Measurements from ENCODE around the gene LAMTOR2.

Gene LAMTOR2

GRCh38 chr1:156104065-156104810 is 49.7 kb downstream of the LAMTOR2 start:
- peak overlapping the region; percentile 51 to 74 (median 55) for H3K4me3 Mint-ChIP-seq
- no peaks in the 10 kb centered on the region for H3K9me3 Mint-ChIP-seq
- peaks cover 87% of the 10 kb centered on the region for H3K4me1 Mint-ChIP-seq
- TF ChIP-seq, protein P1, sequence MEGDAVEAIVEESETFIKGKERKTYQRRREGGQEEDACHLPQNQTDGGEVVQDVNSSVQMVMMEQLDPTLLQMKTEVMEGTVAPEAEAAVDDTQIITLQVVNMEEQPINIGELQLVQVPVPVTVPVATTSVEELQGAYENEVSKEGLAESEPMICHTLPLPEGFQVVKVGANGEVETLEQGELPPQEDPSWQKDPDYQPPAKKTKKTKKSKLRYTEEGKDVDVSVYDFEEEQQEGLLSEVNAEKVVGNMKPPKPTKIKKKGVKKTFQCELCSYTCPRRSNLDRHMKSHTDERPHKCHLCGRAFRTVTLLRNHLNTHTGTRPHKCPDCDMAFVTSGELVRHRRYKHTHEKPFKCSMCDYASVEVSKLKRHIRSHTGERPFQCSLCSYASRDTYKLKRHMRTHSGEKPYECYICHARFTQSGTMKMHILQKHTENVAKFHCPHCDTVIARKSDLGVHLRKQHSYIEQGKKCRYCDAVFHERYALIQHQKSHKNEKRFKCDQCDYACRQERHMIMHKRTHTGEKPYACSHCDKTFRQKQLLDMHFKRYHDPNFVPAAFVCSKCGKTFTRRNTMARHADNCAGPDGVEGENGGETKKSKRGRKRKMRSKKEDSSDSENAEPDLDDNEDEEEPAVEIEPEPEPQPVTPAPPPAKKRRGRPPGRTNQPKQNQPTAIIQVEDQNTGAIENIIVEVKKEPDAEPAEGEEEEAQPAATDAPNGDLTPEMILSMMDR (IDR thresholded peaks at IDR 0.05; ENCODE audit: unreplicated experiment in 3 of 3): no peak
- no peaks in the 10 kb centered on the region for H3K27me3 Mint-ChIP-seq (ENCODE audit: low read depth)
- peak overlapping the region; percentile 95 to 96 (median 96) for H3K27ac Mint-ChIP-seq
- peaks cover 12% of the 10 kb centered on the region for H3K36me3 Mint-ChIP-seq (ENCODE audit: low read depth)

DNA sequence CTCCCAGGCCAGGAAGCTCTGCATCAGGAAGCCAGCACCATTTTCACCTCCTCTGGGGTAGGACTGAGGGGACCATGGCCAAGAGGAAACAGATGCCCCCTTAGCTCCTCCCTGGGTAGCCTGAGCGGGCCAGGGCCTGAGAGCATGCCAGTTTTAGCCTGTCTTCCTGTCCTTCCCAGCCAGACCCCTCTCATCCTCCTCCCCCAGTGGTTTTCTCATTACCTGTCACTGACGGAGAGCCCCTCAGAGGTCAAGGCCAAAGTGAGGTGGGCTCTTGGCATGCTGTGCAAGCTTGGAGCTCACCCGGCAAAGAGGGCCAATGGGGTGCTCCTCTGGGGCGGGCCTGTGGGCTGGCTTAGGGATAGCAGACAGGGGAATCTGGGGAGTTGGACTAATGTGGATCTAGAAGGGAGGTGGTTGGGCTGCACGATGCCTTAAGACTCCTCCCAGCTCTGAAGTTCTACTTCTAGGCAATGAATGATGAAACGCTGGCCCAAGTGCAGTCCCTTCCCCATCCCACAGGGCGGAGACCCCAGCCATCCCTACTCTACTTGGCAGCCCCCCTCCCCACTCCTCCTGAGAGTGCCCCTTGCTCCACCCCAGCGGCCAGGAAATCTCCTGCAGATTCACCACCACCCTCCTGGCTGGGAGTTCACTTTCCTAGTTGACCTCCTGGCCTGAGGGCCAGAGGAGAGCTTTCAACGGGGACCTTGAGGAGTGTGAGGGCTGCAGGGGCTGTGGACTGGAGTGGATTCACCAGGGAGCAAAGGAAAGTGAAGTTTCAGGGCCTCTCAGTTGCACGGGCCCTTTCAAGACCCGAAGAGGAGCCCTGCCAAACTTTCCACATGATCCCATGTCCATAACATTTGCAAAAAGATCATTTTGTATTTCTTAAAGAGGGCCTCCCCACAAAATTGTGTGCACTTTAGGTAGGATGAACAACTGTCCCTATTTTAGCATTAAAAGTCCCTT is 50.6 kb downstream of the LAMTOR2 start:
- H3K9me3 Mint-ChIP-seq: no peaks in the 10 kb centered on the region
- H3K4me3 Mint-ChIP-seq: peak overlapping the region; percentile 74 to 78 (median 76)
- H3K36me3 Mint-ChIP-seq (ENCODE audit: low read depth): peaks cover 15% of the 10 kb centered on the region
- H3K4me1 Mint-ChIP-seq: peaks cover 92% of the 10 kb centered on the region
- no peaks in the 10 kb centered on the region for H3K27me3 Mint-ChIP-seq (ENCODE audit: low read depth)
- H3K27ac Mint-ChIP-seq: peak overlapping the region; percentile 95 to 96 (median 96)
- TF ChIP-seq, protein P1 (IDR thresholded peaks at IDR 0.05; ENCODE audit: unreplicated experiment in 3 of 3): no peak

DNA sequence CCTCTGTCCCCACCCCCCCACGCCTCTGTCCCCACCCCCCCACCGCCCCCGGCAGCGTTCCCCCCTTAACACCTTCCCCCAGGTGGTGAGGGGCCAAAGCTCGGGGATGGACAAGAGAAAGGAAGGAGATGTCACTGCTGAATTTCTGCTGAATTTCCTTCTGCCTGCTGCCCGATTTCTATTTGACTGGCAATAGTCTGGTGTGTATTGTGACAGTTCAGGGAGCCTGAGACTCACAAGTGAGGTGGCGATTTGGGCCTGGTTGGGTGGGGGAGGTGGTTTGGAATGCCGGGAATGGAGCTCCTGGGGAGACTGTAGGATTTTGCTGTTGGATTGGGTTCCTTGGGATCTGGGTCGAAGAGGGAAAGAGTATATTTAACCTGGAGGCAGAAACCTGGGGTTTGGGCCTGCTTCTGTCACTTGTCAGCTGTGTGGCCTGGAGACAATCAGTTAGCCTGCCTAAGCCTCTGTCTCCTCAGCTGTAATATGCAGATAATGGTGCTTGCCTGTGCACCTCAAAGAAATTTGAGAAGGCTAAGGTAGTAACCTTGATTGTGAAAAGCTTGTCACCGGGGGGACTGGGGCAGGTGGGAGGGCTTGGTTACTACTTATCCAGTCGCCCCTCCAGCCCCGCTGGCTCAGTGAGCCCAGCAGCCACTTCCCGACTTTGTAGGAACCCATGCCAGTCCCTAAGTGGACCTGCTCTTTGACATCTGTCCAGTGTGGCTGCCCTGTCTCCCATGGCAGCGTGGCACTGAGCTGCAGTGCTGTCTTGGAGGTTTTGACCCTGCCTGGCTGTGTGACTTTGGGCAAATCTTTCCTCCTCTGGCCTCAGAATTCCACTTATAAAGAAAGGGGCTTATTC is 52.3 kb downstream of the LAMTOR2 start:
- Mint-ChIP-seq H3K4me3 (peak overlapping the region; percentile 73 to 76 (median 75)), H3K9me3 (no peaks in the 10 kb centered on the region), H3K36me3 (ENCODE audit: low read depth) (peaks cover 7% of the 10 kb centered on the region), H3K27ac (peak overlapping the region; percentile 95 to 96 (median 96)), H3K27me3 (ENCODE audit: low read depth) (no peaks in the 10 kb centered on the region), H3K4me1 (peaks cover 82% of the 10 kb centered on the region)
- TF ChIP-seq, protein P1 (IDR thresholded peaks at IDR 0.05; ENCODE audit: unreplicated experiment in 3 of 3): no peak

DNA sequence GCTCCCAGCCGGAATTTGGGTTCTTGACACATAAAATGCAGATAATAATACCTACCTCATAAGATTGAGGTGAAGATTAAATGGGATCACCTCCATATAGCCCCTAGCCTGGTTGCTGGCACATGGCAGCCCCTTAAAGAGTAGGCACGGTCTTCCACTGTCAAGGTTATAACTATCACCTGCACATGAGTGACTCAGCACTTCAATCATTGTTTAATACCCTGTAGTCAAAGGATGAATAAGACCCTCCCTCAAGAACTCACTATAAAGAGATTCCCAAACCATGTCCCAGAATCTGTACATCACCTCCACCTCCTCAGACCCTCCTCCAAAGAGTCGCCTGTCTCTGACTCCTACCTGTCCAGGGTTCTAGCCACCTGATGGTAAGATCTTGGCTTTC is 53.5 kb downstream of the LAMTOR2 start:
- Mint-ChIP-seq H3K27ac (peak overlapping the region; percentile 60 to 95 (median 88)), H3K9me3 (no peaks in the 10 kb centered on the region), H3K27me3 (ENCODE audit: low read depth) (no peaks in the 10 kb centered on the region), H3K4me1 (peaks cover 83% of the 10 kb centered on the region), H3K36me3 (ENCODE audit: low read depth) (peaks cover 7% of the 10 kb centered on the region), H3K4me3 (peak overlapping the region in 2 of 3 experiments; percentile 17 to 28)
- TF ChIP-seq, protein P1 (IDR thresholded peaks at IDR 0.05; ENCODE audit: unreplicated experiment in 3 of 3): no peak

Data from nephron (organoid).